ENCODE measurements around the gene LGALS16. TPM values are rescaled to one million over a fixed set of nuclear protein-coding genes. Genes with fewer than 3 reads are reported as not detected.
A peak's percentile ranks its signal among the peaks of the same experiment; 100 is the strongest.

Gene LGALS16
- total and polyA plus RNA-seq, 10 of the 15 experiments (the other 5 are each of a cell fraction or from before 2014, with no cell fraction given): not detected

DNA sequence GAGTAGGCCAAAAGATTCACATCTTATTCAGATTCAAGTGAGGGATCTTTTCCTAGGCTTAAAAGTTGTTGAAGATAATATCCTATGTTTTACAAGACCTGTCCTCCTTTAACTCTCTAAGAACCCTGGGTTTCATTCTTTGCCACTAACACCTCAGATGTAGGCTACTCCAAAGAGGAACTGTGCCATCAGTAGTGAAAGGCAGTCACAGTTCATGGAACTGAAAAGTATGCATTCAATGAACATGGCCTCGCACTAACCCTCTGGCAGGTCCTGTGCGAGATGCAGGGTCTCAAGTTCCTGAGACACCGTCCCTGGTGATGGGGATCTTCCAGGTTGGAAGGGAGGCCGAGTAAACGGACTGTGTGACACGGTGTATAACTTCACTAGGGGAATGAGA, 52.9 kb downstream of the LGALS16 start:
- FAIRE-seq (no peak), ATAC-seq (peak; percentile 85), DNase-seq (ENCODE audit: low read depth, low spot score) (no peak)
- no TSS peak for BruUV-seq (replicated peaks)
- ChIA-PET POLR2A (no interaction called here), RAD21 (ENCODE audit: unreplicated experiment) (no interaction called here), CTCF (interaction anchor here (0.6 to 1.6 kb wide), 5 partner anchors 35 to 642 kb away, joined by 3 to 6 read pairs (median 4); no protein-coding TSS in a partner anchor), SMC1A (ENCODE audit: uncharacterized antibody, unreplicated experiment) (interaction anchor here (1.5 to 2.2 kb wide), 2 partner anchors 56 to 59 kb away, joined by 3 to 8 read pairs; no protein-coding TSS in a partner anchor)
- Histone ChIP-seq H3K9ac (ENCODE audit: control insufficient read depth, insufficient read depth, low read length) (no peak overlapping the region), H3K27ac (ENCODE audit: control insufficient read depth, insufficient read depth) (peak overlapping the region; percentile 68), H2AFZ (ENCODE audit: control insufficient read depth, low read depth, low read length) (no peak overlapping the region; the same call in 1 of the 2 replicates), H3K36me3 (ENCODE audit: control insufficient read depth in 2 of 2, insufficient read depth in 2 of 2, low read length in 1 of 2) (no peaks in the 10 kb centered on the region), H3K27me3 (replicated peaks in 1 of 2; ENCODE audit: control insufficient read depth in 2 of 2, insufficient read depth in 2 of 2, low read length in 1 of 2) (no peaks in the 10 kb centered on the region), H4K20me1 (ENCODE audit: control insufficient read depth, insufficient read depth) (no peaks in the 10 kb centered on the region), H3K4me1 (ENCODE audit: control insufficient read depth, insufficient read depth, low read length) (peaks cover 57% of the 10 kb centered on the region), H3K79me2 (ENCODE audit: control insufficient read depth, insufficient read depth, low read length) (peaks cover 2% of the 10 kb centered on the region), H3K9me3 (replicated peaks; ENCODE audit: control insufficient read depth, insufficient read depth, low read length) (peaks cover 2% of the 10 kb centered on the region; the same call in 1 of the 3 replicates), H3K4me3 (no peak overlapping the region), H3K4me2 (ENCODE audit: control insufficient read depth, insufficient read depth) (peak overlapping the region; percentile 51)
- in situ Hi-C loops (cut with MboI): no loop called here
- 2% methylated on average over 6 of the region's 6 CpGs for WGBS (ENCODE audit: insufficient coverage, insufficient replicate concordance, low lambda C conversion rate, missing lambda C conversion rate)
- intact Hi-C loops (cut with micrococcal nuclease; ENCODE audit: unreplicated experiment): loop anchor here (5.0 kb wide), 1 partner anchor 34 kb away; no protein-coding TSS in a partner anchor
- TF ChIP-seq CREM (IDR thresholded peaks at IDR 0.05; ENCODE audit: low read depth) (no peak), BCL11A (IDR thresholded peaks at IDR 0.05; ENCODE audit: low read depth, low read length) (no peak), HSF1 (IDR thresholded peaks at IDR 0.05; ENCODE audit: low read depth, low read length) (no peak), MTA3 (IDR thresholded peaks at IDR 0.05; ENCODE audit: borderline replicate concordance, low read length) (no peak), CEBPB (IDR thresholded peaks at IDR 0.05; ENCODE audit: borderline replicate concordance in 1 of 2, low read depth in 2 of 2, low read length in 2 of 2) (no peak), CHD1 (IDR thresholded peaks at IDR 0.05; ENCODE audit: low read depth, low read length) (no peak), PAX5 (IDR thresholded peaks at IDR 0.05; ENCODE audit: borderline replicate concordance, low read depth, low read length) (peak; percentile 76; the same call in 1 of the 2 replicates), LARP7 (IDR thresholded peaks at IDR 0.05) (no peak), TCF3 (IDR thresholded peaks at IDR 0.05; ENCODE audit: borderline replicate concordance, insufficient read depth, low read depth, low read length) (no peak), SMAD1 (IDR thresholded peaks at IDR 0.05; ENCODE audit: low read depth, partially characterized antibody) (no peak), NFIC (IDR thresholded peaks at IDR 0.05; ENCODE audit: low read depth, low read length) (peak; percentile 49; the same call in 1 of the 2 replicates), ZNF24 (IDR thresholded peaks at IDR 0.05) (no peak), SKIL (IDR thresholded peaks at IDR 0.05; ENCODE audit: low read depth, poor library complexity, severe bottlenecking) (no peak), EED (IDR thresholded peaks at IDR 0.05; ENCODE audit: low read depth) (peak; percentile 63; the same call in 1 of the 2 replicates), ASH2L (IDR thresholded peaks at IDR 0.05; ENCODE audit: borderline replicate concordance, low read depth) (no peak), SREBF2 (IDR thresholded peaks at IDR 0.05; ENCODE audit: low read length) (no peak), STAT1 (conservative IDR thresholded peaks at IDR 0.05) (no peak), POU2F2 (IDR thresholded peaks at IDR 0.05; ENCODE audit: borderline replicate concordance, low read depth, low read length) (peak; percentile 48; the same call in 1 of the 3 replicates), STAT3 (IDR thresholded peaks at IDR 0.05; ENCODE audit: low read depth, low read length) (no peak), RCOR1 (conservative IDR thresholded peaks at IDR 0.05; ENCODE audit: low read depth, low read length) (no peak), MEF2B (IDR thresholded peaks at IDR 0.05; ENCODE audit: partially characterized antibody, poor library complexity, severe bottlenecking) (no peak), IRF4 (IDR thresholded peaks at IDR 0.05; ENCODE audit: low read depth, low read length) (peak; percentile 79; the same call in 1 of the 2 replicates)
- TF ChIP-seq, protein P1, sequence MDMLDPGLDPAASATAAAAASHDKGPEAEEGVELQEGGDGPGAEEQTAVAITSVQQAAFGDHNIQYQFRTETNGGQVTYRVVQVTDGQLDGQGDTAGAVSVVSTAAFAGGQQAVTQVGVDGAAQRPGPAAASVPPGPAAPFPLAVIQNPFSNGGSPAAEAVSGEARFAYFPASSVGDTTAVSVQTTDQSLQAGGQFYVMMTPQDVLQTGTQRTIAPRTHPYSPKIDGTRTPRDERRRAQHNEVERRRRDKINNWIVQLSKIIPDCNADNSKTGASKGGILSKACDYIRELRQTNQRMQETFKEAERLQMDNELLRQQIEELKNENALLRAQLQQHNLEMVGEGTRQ (IDR thresholded peaks at IDR 0.05; ENCODE audit: borderline replicate concordance, low read depth, low read length): no peak

Measured in GM12878 (cell line).